H4 (cell line): ENCODE data around the gene SAMD4B. TPM values are rescaled to one million over a fixed set of nuclear protein-coding genes. Genes with fewer than 3 reads are reported as not detected.

ENCODE experiments used
- DNase-seq: peaks from one replicate; pipeline ENCODE4 v3.0.0-alpha.2; 2015; ENCODE audit warnings: low spot score
- total RNA-seq: library from RNA; depleted of rRNA; stranded (reverse); fragments of >200 nt; shearing (Covaris generic); gene quantifications from 2 replicates; pipeline ENCODE4 v1.2.3, GENCODE V29; 2014

The SAMD4B gene
- total RNA-seq, 1 experiment from 2014 or later, result 35.3 TPM

GRCh38 chr19:39410017-39410830, 68.0 kb downstream of the SAMD4B start:
- no peak for DNase-seq

DNA sequence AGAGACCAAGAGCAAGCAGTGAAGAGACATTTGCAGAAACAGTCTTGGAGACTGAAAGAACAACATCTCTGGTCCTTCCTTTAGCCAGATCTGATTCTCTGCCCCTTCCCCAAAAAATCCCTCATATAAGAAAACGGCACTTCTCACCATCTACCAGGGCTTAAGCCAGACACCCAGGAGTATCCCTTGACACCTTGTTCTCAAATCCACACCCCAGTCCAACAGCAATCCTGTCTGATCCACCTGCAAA, 68.5 kb downstream of the SAMD4B start:
- no peak for DNase-seq

DNA sequence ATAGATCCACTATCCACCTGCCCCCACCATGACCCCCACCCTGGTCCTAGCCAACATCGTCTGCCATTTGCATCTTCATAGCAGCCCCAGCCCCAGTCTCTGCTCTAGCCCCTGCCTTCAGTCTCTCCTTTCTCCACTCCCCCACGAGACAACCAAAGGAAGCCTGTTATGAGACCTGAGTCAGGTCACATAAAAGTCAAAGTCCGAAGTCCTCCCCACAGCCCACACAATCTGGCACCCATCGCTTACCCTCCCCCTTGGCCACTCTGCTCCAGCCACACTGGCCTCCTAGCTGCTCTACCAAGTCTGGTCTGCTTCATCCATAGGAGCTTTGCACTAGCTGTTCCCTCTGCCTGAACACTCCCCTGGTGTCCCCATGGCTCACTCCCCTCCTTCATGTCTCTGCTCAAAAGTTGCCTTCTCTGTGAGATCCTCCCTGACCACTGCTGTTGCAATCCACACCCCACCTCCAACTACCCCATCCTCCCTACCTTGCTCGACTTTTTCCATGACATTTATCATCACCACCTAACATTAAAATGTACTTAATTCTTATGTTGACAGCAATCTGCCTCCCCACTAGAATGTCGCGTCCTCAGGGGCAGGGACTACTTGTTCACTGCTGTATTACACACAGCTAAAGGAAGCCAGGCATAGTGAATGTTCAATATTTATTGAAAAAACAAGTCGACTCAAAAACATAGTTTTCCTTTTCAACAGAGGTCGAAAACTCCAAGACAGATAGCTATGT, 69.0 kb downstream of the SAMD4B start:
- no peak for DNase-seq

- peak; percentile 92 for DNase-seq
These were observed 69.5 kb downstream of the SAMD4B start for GRCh38 chr19:39411832-39412099.

GRCh38 chr19:39412100-39412866, 70.1 kb downstream of the SAMD4B start, which contains the start of gene PLEKHG2:
PLEKHG2 (plus strand) TSS chr19:39412669; CDS start chr19:39414087, 1,418 bp downstream.
- peak; percentile 99 for DNase-seq

- no peak for DNase-seq
These were observed 70.6 kb downstream of the SAMD4B start for GRCh38 chr19:39412867-39413271.

GRCh38 chr19:39413272-39413910, 71.2 kb downstream of the SAMD4B start:
- no peak for DNase-seq

- peak; percentile 43 for DNase-seq
These were observed 71.8 kb downstream of the SAMD4B start for GRCh38 chr19:39413911-39414608.

DNA sequence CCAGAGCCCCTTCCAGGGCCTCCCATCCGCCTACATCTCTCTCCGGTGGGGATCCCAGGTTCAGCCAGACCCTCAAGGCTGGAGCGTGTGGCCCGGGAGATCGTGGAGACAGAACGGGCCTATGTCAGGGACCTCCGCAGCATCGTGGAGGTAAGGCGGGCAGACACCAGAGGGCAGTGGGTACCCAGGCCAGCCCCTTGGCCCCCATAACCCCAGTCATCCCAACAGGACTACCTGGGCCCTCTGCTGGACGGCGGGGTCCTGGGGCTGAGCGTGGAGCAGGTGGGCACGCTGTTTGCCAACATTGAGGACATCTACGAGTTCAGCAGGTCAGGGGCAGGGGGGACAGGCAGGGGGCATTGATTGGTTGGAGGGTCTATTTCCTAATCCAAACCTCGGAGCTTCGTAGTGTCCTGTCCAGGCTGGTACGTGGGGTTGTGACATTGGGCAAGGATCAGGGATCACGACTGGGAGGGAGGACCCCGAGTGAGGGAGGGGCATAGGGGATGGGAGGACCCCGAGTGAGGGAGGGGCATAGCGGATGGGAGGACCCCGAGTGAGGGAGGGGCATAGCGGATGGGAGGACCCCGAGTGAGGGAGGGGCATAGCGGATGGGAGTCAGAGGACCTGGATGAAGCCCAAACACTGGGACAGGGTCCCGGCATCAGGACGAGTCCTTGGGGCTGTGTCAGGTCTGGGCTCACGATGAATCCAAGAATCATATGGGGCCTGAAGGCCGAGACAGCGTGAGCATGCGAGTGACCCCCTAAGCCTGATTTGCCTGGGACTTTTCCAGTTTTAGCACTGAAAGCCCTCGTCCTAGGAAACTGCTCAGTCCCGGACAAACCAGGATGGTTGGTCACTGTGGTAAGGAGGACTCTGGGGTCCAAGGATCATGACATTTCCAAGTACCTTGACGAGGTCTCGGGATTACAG, 73.2 kb downstream of the SAMD4B start:
- no peak for DNase-seq

DNA sequence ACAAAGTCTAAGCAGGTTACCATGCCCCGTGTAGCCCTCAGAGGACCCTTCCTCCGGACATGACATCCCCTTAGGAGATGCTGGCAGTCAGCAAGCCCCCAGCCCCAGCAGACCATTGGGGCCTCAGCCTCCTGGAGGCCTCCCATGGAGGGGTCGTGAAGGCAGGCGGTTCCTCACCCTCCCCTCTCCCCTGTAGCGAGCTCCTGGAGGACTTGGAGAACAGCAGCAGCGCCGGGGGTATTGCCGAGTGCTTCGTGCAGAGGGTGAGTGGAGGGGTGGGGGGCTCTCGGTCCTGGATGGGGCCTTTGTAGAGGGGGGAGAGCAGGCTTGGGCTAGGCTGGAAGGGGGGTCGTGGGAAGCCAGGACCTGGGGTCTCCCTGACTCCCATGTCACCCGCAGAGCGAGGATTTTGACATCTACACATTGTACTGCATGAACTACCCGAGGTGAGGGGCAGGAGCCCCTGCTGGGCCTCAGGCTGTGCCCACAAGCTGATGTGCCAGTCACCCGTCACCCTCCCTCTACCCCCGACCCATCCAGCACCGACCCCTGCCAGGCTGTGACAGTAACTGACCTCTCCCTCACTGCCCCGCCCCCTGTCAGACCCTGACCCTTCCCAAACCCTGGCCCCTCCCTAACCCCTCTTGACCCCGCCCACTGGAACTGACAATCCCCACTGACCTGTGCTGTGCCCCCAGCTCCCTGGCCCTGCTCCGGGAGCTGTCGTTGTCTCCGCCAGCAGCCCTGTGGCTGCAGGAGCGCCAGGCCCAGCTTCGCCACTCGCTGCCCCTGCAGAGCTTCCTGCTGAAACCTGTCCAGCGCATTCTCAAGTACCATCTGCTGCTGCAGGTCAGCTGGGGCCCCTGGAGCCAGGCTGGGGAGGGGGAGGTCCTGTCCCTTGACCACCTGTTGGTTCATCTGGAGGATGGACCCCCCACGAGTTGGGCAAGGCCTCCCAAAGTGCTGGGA, 74.2 kb downstream of the SAMD4B start:
- no peak for DNase-seq

GRCh38 chr19:39417463-39418181, 75.4 kb downstream of the SAMD4B start:
- DNase-seq, result no peak

- no peak for DNase-seq
These were observed 76.8 kb downstream of the SAMD4B start for GRCh38 chr19:39419003-39419402.

DNA sequence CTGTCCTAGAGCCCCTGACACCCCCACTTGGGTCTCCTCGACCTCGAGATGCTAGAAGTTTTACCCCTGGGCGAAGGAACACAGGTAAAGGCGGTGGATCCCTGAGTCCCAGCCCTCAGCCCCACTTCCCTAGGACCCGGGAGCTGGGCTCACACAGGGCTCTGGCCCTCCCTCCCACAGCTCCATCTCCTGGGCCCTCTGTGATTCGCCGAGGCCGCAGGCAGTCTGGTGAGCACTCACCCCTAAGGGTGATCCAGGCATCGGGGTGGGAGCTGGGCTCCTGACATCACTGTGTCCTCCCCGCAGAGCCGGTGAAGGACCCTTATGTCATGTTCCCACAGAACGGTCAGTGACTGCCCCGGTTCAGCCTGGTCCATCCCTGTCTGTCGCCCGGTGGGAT, 78.5 kb downstream of the SAMD4B start:
- no peak for DNase-seq

DNA sequence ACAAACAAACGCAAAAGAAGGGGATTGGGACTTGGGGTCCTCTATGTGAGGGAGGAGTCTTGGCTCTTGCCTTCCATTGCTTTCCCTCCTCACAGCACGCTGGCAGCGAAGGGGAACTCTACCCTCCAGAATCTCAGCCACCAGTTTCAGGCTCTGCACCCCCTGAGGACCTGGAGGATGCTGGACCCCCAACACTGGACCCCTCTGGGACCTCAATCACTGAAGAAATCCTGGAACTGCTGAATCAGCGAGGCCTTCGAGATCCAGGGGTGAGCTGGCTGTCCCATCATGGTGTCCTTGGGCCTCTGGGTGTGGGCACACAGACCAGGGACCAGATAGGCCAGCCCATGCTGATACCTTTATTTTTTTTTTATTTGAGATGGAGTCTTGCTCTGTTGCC, 79.8 kb downstream of the SAMD4B start:
- DNase-seq, result no peak

DNA sequence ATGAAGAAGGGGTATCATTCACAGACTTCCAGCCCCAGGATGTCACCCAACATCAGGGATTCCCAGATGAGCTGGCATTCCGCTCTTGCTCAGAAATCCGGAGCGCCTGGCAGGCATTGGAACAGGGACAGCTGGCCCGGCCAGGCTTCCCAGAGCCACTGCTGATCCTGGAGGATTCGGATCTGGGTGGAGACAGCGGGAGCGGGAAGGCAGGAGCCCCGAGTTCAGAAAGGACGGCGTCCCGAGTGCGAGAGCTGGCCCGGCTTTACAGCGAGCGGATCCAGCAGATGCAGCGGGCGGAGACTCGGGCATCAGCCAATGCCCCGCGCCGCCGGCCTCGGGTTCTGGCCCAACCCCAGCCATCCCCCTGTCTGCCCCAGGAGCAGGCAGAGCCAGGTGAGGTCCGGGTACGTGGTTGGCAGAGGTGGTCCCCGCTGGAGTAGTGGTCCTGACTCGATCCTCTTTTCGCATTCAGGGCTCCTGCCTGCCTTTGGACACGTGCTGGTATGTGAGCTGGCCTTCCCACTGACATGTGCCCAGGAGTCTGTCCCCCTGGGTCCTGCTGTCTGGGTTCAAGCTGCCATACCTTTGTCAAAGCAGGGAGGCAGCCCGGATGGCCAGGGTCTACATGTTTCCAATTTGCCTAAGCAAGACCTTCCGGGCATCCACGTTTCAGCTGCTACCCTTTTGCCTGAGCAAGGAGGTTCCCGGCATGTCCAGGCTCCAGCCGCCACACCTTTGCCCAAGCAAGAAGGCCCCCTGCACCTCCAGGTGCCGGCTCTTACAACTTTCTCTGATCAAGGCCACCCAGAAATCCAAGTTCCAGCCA, 81.3 kb downstream of the SAMD4B start:
- no peak for DNase-seq

DNA sequence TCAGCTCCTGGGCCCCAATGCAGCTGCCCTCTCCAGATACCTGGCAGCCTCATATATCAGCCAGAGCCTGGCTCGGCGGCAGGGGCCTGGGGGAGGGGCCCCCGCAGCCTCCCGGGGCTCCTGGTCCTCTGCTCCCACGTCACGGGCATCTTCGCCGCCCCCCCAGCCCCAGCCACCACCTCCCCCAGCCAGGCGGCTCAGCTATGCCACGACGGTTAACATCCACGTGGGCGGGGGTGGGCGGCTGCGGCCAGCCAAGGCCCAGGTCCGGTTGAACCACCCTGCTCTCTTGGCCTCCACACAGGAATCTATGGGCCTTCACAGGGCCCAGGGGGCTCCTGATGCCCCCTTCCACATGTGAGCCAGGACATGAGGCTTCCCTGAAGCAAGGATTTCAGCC, 82.7 kb downstream of the SAMD4B start:
- DNase-seq, result no peak

DNA sequence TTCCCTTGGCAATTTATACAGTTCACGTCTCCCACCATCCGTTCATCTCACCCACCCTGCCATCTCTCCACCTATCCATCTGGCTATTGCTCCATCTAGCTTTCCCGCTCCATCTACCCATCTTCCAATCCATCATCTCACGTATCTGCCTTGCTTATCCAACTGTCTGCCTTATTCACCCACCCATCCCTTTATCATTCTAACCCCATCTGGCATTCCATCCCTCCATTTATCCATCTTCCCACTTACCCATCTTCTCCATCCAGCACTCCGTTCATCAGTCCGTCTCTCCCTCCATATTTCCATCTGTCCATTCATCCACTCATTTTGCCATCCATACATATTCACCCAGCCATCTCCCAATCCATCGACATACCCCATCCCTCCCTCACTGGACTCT, 83.5 kb downstream of the SAMD4B start:
- DNase-seq, result no peak

- DNase-seq, result no peak
These were observed 83.9 kb downstream of the SAMD4B start for GRCh38 chr19:39426170-39426569.
